NCI-H187 (cell line): ENCODE data around the gene RBM19.

Experiments
- DNase-seq, 2 experiments: peaks; one replicate each; lab custom pipeline; 2025; lab: John Stamatoyannopoulos, UW

The RBM19 gene

DNA sequence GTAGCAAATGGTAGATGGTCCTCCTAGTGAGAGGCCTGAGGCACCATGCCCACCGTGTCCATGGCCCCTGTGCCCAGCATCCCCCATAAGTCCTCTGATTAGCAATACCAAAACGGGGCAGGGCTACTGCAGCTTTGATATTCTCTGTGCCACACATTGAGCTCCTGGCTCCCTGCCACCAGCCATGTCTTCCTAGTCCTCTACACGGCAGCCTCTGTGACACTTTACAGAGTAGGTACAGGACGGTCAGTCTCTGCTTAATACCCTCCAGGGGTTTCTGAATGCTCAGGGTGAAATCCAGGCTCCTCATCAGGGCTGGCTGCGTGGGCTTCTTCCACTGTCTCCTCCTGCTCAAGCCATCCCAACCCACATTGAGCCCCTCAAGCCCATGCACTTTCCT, 8.0 kb downstream of the RBM19 start:
- DNase-seq, result no peak

DNA sequence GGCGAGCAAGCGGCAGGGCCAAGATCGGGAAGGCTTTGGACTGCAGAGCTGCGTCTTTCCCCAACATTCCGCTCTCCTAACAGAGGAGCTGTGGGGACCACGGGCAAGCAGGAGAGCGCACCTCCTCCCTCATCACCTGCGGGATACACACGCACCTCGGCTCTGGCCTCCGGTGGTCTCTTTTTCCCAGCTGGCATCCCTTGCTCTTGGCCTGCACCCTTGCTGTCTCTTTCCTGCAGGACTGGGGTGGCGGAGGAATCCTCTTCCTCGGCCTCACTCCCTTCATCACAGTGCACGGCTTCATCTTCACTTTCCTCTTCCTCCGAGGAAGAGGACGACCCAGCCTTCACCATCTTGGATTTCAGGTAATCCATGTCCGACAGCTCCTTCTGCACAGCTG, 8.5 kb downstream of the RBM19 start:
- DNase-seq, result no peak

GRCh38 chr12:113955109-113955970, 10.8 kb downstream of the RBM19 start:
- no peak for DNase-seq

DNA sequence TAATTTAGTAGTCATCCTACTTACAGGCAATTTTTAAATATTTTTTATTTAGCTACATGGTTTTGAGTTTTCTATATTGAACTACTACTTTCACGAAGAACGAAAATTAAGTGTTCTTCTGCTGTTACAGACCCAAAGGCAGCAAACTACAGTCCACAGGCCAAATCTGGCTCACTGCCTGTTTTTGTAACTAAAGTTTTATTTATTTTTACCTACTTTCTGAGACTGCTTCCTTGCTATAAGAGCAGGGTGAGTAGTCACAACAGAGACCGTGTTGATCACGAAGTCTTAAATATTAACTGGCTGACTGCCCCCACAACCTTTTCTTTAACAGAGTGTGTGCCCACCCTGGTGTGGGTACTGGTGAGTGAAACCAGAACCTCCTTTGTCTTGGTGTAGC, 11.6 kb downstream of the RBM19 start:
- DNase-seq, result no peak

DNA sequence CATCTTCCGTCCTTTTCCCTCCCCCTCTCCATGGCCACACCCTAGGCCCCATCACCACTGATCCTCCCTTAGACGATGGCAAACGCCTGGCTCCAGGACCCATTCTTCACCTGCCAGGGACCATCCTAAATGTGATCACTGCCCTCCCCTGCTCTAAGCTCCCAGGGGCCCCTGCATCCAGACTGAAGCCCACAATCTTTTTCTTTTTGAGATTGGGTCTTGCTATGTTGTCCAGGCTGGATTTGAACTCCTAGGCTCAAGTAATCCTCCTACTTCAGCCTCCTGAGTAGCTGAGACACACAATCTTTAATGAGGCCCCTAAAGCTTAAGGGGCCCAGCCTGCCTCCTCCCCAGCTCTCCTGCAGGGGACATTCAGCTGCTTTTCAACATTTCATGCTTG, 15.3 kb downstream of the RBM19 start:
- no peak for DNase-seq

DNA sequence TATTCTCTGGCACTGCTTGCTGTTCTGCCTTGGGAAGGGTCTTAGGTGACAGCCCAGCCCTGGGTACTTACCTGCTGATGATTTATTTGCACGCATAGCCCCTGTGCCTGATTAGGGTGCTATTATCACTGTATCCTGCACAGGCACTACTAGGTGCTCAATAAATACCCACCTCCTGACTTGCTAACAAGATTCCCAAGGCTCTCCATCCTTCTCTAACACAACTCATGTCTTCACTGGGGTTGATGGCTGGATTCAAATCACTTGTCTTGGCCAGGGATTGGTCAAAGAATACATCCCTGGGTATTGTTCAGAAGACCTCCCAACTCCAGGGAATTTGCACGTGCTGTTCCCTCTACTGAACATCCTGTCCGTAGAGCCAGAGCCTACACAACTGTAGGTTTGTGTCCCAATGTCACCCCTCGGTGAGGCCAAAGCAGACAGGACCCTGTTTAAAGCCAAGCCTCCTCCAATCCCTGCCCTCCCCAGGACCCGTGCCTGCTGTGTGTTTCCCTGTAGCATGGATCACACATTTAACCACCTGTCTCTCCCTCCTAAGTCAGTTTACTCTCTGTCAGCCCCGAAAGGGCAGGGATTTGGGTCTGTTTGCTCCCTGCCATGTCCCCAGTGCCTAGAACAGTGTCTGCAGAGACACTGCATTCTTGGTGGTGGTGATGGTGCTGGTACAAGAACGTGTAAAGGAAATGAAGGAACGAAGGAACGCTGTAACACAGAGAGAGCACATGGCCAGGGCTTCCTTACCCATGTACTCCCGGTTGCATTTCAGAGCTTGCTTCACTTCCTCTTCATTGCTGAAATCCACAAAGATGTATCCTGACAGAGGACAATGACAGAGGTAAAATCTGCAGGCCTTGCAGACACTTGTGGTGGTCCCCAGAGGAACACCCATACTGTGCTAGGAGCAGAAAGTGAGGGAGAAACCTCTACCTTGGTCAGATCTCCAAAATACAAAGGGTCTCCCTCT, 16.5 kb downstream of the RBM19 start:
- DNase-seq, result no peak

GRCh38 chr12:113948151-113948914, 17.8 kb downstream of the RBM19 start:
- DNase-seq, result no peak

GRCh38 chr12:113946175-113946574, 19.9 kb downstream of the RBM19 start:
- no peak for DNase-seq

DNA sequence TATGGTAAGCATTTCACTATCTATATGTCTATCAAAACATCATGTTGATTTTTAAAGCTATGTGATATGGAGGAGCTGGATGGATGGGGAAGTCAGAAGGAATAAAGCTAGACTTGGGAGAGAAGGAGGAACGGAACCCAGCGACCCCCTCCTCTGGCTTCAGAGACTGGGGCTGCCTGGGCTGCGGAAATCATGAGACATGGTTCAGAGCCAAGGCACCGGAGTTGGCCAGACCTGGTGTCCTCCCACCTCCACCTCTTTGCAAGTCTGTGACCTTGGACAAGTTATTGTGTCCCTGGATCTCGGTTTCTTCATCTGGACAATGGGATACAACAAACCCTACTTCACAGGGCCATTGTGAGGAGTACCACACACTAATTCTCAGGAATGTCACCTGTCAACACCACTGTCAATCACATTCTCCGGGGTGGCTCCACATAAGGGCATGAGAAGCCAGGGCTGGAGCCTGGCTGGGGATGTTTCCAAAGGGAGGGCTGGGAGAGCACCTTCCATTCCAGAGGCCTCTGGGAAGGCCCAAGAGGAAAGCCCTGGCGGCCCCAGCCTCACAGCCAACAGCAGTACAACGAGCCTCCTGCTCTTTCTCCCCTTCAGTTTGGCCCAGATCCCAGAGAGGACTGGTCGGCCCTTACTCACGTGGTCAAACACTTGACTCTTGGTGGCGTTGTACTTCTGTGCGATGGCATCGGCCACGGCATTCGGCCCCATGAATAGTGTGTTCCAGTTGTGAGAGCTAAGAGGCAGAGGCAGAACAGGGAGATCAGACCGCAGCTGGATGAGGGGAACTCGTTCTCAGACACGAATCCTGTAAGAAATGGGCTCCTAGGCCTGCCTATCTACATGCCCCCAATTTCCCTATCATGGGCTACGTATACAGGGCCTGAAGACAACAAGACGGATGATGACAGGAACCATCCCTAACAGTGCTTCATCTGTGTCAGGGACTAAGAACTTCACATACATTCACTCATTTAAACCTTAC, 20.7 kb downstream of the RBM19 start:
- no peak for DNase-seq

GRCh38 chr12:113942209-113942608, 23.9 kb downstream of the RBM19 start:
- no peak for DNase-seq

GRCh38 chr12:113941208-113941486, 25.0 kb downstream of the RBM19 start:
- no peak for DNase-seq

DNA sequence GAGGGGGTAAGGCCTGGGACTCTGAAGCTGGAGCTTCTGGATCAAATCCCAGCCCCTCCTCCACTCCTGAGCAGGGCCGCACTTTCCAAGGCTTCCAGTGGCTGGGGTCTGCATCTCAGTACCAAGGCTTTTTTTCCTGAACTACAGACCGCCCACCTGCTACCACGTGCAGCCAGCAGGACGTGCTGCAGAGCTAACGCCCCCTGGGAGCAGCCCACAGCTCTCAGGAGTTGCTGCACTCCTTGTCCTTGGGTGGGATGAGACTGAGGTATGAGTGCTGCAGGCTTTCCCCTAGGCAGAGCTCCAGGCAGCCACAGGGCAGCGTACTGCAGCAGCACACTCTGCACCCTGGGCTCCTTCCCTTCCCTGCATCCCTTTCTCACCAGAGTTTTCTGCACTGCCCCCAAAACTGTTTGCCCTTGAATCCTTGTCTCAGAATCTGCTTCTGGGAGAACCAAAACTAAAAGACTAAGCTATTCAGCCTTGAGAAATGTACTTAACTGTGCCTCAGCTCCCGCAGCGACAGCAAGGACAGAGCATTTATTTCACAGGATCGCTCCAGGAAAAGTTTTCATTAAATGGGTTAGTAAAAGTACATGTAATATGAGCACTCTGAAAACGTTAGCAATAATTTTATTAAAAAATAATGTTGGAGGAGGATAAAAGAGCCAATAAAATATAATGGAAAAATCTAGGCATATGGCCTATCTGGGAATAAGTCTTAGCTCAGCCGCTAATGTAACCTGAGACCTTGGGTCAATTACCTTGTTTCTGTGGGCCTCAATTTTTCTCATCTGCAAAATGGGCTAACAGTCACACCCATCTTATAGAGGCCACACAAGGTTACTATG, 25.5 kb downstream of the RBM19 start:
- no peak for DNase-seq

- no peak for DNase-seq
Observed at GRCh38 chr12:113939867-113940266, 26.3 kb downstream of the RBM19 start.

GRCh38 chr12:113938471-113938870, 27.7 kb downstream of the RBM19 start:
- DNase-seq, result no peak

- no peak for DNase-seq
Observed at GRCh38 chr12:113936460-113936859, 29.7 kb downstream of the RBM19 start.

GRCh38 chr12:113935459-113935858, 30.7 kb downstream of the RBM19 start:
- no peak for DNase-seq

GRCh38 chr12:113934946-113935345, 31.2 kb downstream of the RBM19 start:
- DNase-seq, result no peak

- DNase-seq, result no peak
Observed at GRCh38 chr12:113934060-113934814, 31.9 kb downstream of the RBM19 start.

DNA sequence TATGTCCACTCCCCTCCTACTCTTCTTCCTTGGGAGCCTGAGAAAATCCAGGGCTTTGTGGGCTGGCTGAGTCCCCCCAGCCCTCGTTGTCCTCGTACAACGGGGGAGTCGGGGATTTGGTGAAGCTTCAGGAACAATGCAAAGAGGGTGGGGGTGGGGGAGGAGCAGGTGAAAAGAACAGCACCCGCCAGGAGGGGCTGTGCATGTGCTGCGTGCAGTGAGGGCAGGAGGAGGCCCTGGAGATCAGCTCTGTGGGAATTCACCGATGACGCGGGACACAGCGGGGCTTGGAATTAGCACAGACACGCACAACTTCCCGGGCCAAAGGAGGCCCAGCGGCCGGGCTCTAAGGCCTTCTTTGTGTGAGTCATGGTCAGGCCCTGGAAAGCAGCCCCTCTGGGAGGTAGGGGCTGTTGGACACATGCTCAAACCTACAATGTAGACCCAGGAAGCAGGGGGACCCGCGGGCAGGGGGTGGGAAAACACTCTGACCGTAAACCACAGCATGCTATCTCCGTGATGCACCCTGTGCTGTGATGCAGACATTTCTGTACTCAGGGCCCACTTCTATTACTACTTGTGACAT, 32.8 kb downstream of the RBM19 start:
- DNase-seq, result no peak
